H1 (cell line): Measurements from ENCODE around the gene ARID1B. TPM values are rescaled to one million over a fixed set of nuclear protein-coding genes. Genes with fewer than 3 reads are reported as not detected.

ENCODE experiments used
- CTCF ChIA-PET: fragments of 300-600 bp; sonication (Branson Sonifier 250); formaldehyde crosslinking; loops from one replicate; lab custom pipeline; 2021; ENCODE audit not compliant: partially characterized antibody; lab: Charles Lee
- POLR2A ChIA-PET: fragments of 300-600 bp; sonication (Branson Sonifier 250); formaldehyde crosslinking; loops from one replicate; lab custom pipeline; 2021; ENCODE audit warnings: inconsistent platforms; ENCODE audit not compliant: partially characterized antibody; lab: Charles Lee
- DNase-seq, 2 experiments: peaks; one replicate each; pipeline versions ENCODE4 v3.0.0 to v3.0.0-alpha.2; 2010 to 2022; ENCODE audit warnings: low spot score in 2 of 2, low read depth in 1 of 2, mixed read lengths in 1 of 2
- FAIRE-seq: peaks from 2 replicates; lab custom pipeline; 2011; peaks lifted over from hg19 to GRCh38; lab: Jason Lieb, UNC
- H2AFZ ChIP-seq: 2 replicates; pipeline ENCODE4 v1.8.1; 2012; ENCODE audit warnings: low read length, inconsistent platforms
- H2AK5ac ChIP-seq: 2 replicates; pipeline ENCODE4 v1.6.1; 2013; ENCODE audit warnings: low read depth, low read length
- H2BK120ac ChIP-seq: replicated peaks from 2 replicates; pipeline ENCODE3; 2013; ENCODE audit warnings: low read depth, low read length, inconsistent platforms
- H2BK12ac ChIP-seq: 2 replicates; pipeline ENCODE4 v1.6.1; 2013; ENCODE audit warnings: low read depth, low read length
- H2BK15ac ChIP-seq: 2 replicates; pipeline ENCODE4 v1.6.1; 2013; ENCODE audit warnings: low read length
- H2BK20ac ChIP-seq: 2 replicates; pipeline ENCODE4 v1.6.1; 2013; ENCODE audit warnings: low read length
- H2BK5ac ChIP-seq: 2 replicates; pipeline ENCODE4 v1.6.1; 2013; ENCODE audit warnings: low read depth, low read length
- H3K14ac ChIP-seq: 2 replicates; pipeline ENCODE4 v1.6.1; 2013; ENCODE audit warnings: inconsistent platforms; ENCODE audit not compliant: insufficient read length
- H3K18ac ChIP-seq: 2 replicates; pipeline ENCODE4 v1.6.1; 2013; ENCODE audit warnings: low read length; ENCODE audit errors: extremely low read depth
- H3K23ac ChIP-seq: 2 replicates; pipeline ENCODE4 v1.6.1; 2013; ENCODE audit warnings: inconsistent platforms; ENCODE audit not compliant: insufficient read length
- H3K23me2 ChIP-seq: 2 replicates; pipeline ENCODE4 v1.6.1; 2013; ENCODE audit warnings: low read depth, low read length
- H3K27ac ChIP-seq: 2 replicates; pipeline ENCODE4 v1.6.1; 2011; ENCODE audit warnings: low read depth, low read length, inconsistent platforms
- H3K27me3 ChIP-seq, 4 experiments: replicated peaks in 1 of 4; 1 replicate in 1 of 4; 2 replicates in 3 of 4; pipeline versions ENCODE4 v1.6.1 to v1.8.1; 2011 to 2013; ENCODE audit warnings: low read length in 3 of 4, mild to moderate bottlenecking in 3 of 4, inconsistent platforms in 2 of 4, mixed read lengths in 2 of 4, moderate library complexity in 1 of 4; ENCODE audit not compliant: control insufficient read depth in 3 of 4, insufficient read depth in 3 of 4; ENCODE audit errors: extremely low read depth in 1 of 4
- H3K36me3 ChIP-seq, 4 experiments: 2 replicates each; pipeline versions ENCODE4 v1.6.1 to v1.8.1; 2011 to 2013; ENCODE audit warnings: mild to moderate bottlenecking in 4 of 4, low read length in 3 of 4, moderate library complexity in 2 of 4, control low read depth in 1 of 4, inconsistent platforms in 1 of 4; ENCODE audit not compliant: insufficient read depth in 4 of 4, control insufficient read depth in 2 of 4
- H3K4ac ChIP-seq: replicated peaks from 2 replicates; pipeline ENCODE3; 2013; ENCODE audit warnings: low read length, low read depth, mixed read lengths, inconsistent platforms; ENCODE audit not compliant: insufficient read length
- H3K4me1 ChIP-seq, 4 experiments: replicated peaks in 1 of 4; 1 replicate in 1 of 4; 2 replicates in 3 of 4; pipeline versions ENCODE4 v1.6.1 to v1.8.1; 2011 to 2013; ENCODE audit warnings: low read length in 3 of 4, inconsistent platforms in 2 of 4, mixed read lengths in 1 of 4; ENCODE audit not compliant: insufficient read depth in 4 of 4, control insufficient read depth in 3 of 4
- H3K4me2 ChIP-seq, 2 experiments: 2 replicates each; pipeline versions ENCODE4 v1.6.1 to v1.8.1; 2011 to 2013; ENCODE audit warnings: low read depth in 2 of 2, low read length in 2 of 2, control low read depth in 1 of 2, inconsistent platforms in 1 of 2, mild to moderate bottlenecking in 1 of 2; ENCODE audit not compliant: insufficient read depth in 1 of 2
- H3K4me3 ChIP-seq, 4 experiments: fragments of 200-600, 300-600 bp in 1 of 4; sonication (generic), shearing (Covaris generic), sonication (Bioruptor Twin) in 1 of 4; 2 replicates each; pipeline versions ENCODE4 v1.5.1 to v1.8.1; 2011 to 2016; ENCODE audit warnings: low read length in 4 of 4, low read depth in 3 of 4, control low read depth in 2 of 4, inconsistent platforms in 2 of 4, mild to moderate bottlenecking in 2 of 4, mixed read lengths in 1 of 4, moderate library complexity in 1 of 4; ENCODE audit not compliant: insufficient read depth in 2 of 4; ENCODE audit errors: extremely low read depth in 1 of 4
- H3K56ac ChIP-seq: replicated peaks from 2 replicates; pipeline ENCODE3; 2013; ENCODE audit warnings: low read depth, mild to moderate bottlenecking, mixed read lengths, low read length, inconsistent platforms; ENCODE audit not compliant: insufficient read length
- H3K79me1 ChIP-seq: 2 replicates; pipeline ENCODE4 v1.6.1; 2013; ENCODE audit warnings: low read depth, low read length, control low read depth
- H3K79me2 ChIP-seq, 2 experiments: 2 replicates each; pipeline versions ENCODE4 v1.6.1 to v1.8.1; 2012 to 2013; ENCODE audit warnings: low read length in 2 of 2, mild to moderate bottlenecking in 2 of 2, inconsistent platforms in 1 of 2; ENCODE audit not compliant: insufficient read depth in 2 of 2, control insufficient read depth in 1 of 2
- H3K9ac ChIP-seq, 4 experiments: replicated peaks in 1 of 4; 1 replicate in 1 of 4; 2 replicates in 3 of 4; pipeline versions ENCODE4 v1.6.1 to v1.8.1; 2011 to 2013; ENCODE audit warnings: low read depth in 3 of 4, low read length in 3 of 4, control low read depth in 2 of 4, mild to moderate bottlenecking in 2 of 4, moderate library complexity in 2 of 4, inconsistent platforms in 1 of 4; ENCODE audit errors: extremely low read depth in 1 of 4
- H3K9me3 ChIP-seq, 2 experiments: 2 replicates each; pipeline versions ENCODE4 v1.6.1 to v1.8.1; 2012 to 2013; ENCODE audit warnings: mild to moderate bottlenecking in 2 of 2, moderate library complexity in 2 of 2, control low read depth in 1 of 2, inconsistent platforms in 1 of 2, low read depth in 1 of 2, low read length in 1 of 2, mixed read lengths in 1 of 2; ENCODE audit not compliant: insufficient read depth in 2 of 2
- H4K20me1 ChIP-seq, 2 experiments: replicated peaks in 1 of 2; 2 replicates each; pipeline versions ENCODE3 to v1.8.1; 2011 to 2013; ENCODE audit warnings: inconsistent platforms in 2 of 2, low read length in 2 of 2, mild to moderate bottlenecking in 1 of 2; ENCODE audit not compliant: insufficient read depth in 2 of 2, control insufficient read depth in 1 of 2
- H4K5ac ChIP-seq: 2 replicates; pipeline ENCODE4 v1.6.1; 2013; ENCODE audit warnings: low read length, low read depth, mixed read lengths, inconsistent platforms; ENCODE audit not compliant: insufficient read length
- H4K8ac ChIP-seq: 2 replicates; pipeline ENCODE4 v1.8.0; 2013; ENCODE audit warnings: mild to moderate bottlenecking, moderate library complexity, low read length, inconsistent platforms; ENCODE audit not compliant: insufficient read depth; ENCODE audit errors: extremely low read depth
- H4K91ac ChIP-seq: replicated peaks from 2 replicates; pipeline ENCODE3; 2013; ENCODE audit warnings: low read length, mixed read lengths, inconsistent platforms; ENCODE audit not compliant: insufficient read length
- BCL11A ChIP-seq, 2 experiments: IDR thresholded peaks; one replicate each; pipeline ENCODE4 v1.6.1; 2011; ENCODE audit warnings: low read depth in 2 of 2, low read length in 2 of 2, mild to moderate bottlenecking in 2 of 2
- CBX8 ChIP-seq: fragments of 300-800, 300-1000 bp; sonication (generic); IDR thresholded peaks from 2 replicates; pipeline ENCODE4 v1.7.1; 2016; ENCODE audit warnings: low read depth, low read length, borderline replicate concordance
- EZH2 ChIP-seq: fragments of 200-600 bp; sonication (generic); IDR thresholded peaks from 2 replicates; pipeline ENCODE4 v1.7.1; 2012; ENCODE audit warnings: low read depth, mild to moderate bottlenecking, moderate library complexity, low read length, inconsistent platforms; ENCODE audit not compliant: severe bottlenecking
- KDM1A ChIP-seq: fragments of 200-600, 300-600 bp; sonication (generic); IDR thresholded peaks from 2 replicates; pipeline ENCODE4 v1.7.1; 2016; ENCODE audit warnings: mild to moderate bottlenecking, low read length, borderline replicate concordance
- NRF1 ChIP-seq: IDR thresholded peaks from 2 replicates; pipeline ENCODE4 v1.6.1; 2011; ENCODE audit warnings: mild to moderate bottlenecking, low read depth, low read length, improper control_type of control experiment
- SIX5 ChIP-seq: IDR thresholded peaks from 2 replicates; pipeline ENCODE4 v1.6.1; 2011; ENCODE audit warnings: mild to moderate bottlenecking, low read depth, low read length
- SP2 ChIP-seq: IDR thresholded peaks from 2 replicates; pipeline ENCODE4 v1.6.1; 2012; ENCODE audit warnings: mild to moderate bottlenecking, low read length, inconsistent platforms
- USF2 ChIP-seq: IDR thresholded peaks from 2 replicates; pipeline ENCODE4 v1.6.1; 2011; ENCODE audit warnings: low read length, improper control_type of control experiment
- YY1 ChIP-seq: IDR thresholded peaks from 2 replicates; pipeline ENCODE4 v1.6.1; 2011; ENCODE audit warnings: low read depth, mild to moderate bottlenecking, low read length
- WGBS, 2 experiments: shearing (Covaris generic) in 1 of 2; methylation state at CpG; one replicate each; pipeline versions ENCODE4 v1.1.6 to v1.1.7; 2013 to 2015; ENCODE audit warnings: low lambda C conversion rate in 2 of 2, mixed read lengths in 2 of 2, inconsistent platforms in 1 of 2, low coverage in 1 of 2, missing lambda C conversion rate in 1 of 2; ENCODE audit not compliant: insufficient replicate concordance in 2 of 2, insufficient coverage in 1 of 2, insufficient read length in 1 of 2; ENCODE audit errors: extremely low coverage in 1 of 2, missing lambda C conversion rate in 1 of 2; 5-methylcytosine and 5-hydroxymethylcytosine counted together
- polyA plus RNA-seq, 7 experiments: library from polyadenylated mRNA; depleted of rRNA in 3 of 7; stranded (reverse) in 5 of 7; unstranded in 2 of 7; fragments of >200 nt in 5 of 7; fragments of 200-250 nt in 2 of 7; gene quantifications; 1 replicate in 5 of 7; 2 replicates in 1 of 7; 4 replicates in 1 of 7; pipeline versions ENCODE4 v1.2.1 to v1.2.3, GENCODE V29; 2011 to 2013; ENCODE audit warnings: missing spikeins in 2 of 7, mixed read lengths in 2 of 7
- total RNA-seq: library from RNA; stranded (reverse); fragmentation: NEBNext Ultra II Directional; extraction: Animal tissue kit (Norgen Biotek cat#: 25700); gene quantifications from 2 replicates; pipeline ENCODE4 v1.2.1, GENCODE V29; 2021

The ARID1B gene
- total and polyA plus RNA-seq, 2 of the 8 experiments (the other 6 are each of a cell fraction or from before 2014, with no cell fraction given) = 24.3 to 70.3 TPM

GRCh38 chr6:156762547-156762946, 14.6 kb upstream of the ARID1B start:
- DNase-seq (no peak), FAIRE-seq (no peak)
- Histone ChIP-seq H3K79me1 (no peaks in the 10 kb centered on the region), H2BK12ac (no peak overlapping the region), H4K20me1 (no peaks in the 10 kb centered on the region), H3K18ac (no peak overlapping the region), H3K4me2 (no peak overlapping the region), H3K56ac (no peak overlapping the region), H2BK20ac (no peak overlapping the region), H2AFZ (no peak overlapping the region), H3K23me2 (no peaks in the 10 kb centered on the region; the same call in 1 of the 2 replicates), H3K9me3 (no peaks in the 10 kb centered on the region), H3K23ac (no peak overlapping the region), H3K14ac (no peak overlapping the region), H3K27me3 (no peaks in the 10 kb centered on the region), H4K91ac (no peak overlapping the region), H4K8ac (no peak overlapping the region), H2AK5ac (no peak overlapping the region), H4K5ac (no peak overlapping the region), H3K36me3 (no peaks in the 10 kb centered on the region), H3K9ac (no peak overlapping the region), H2BK5ac (no peak overlapping the region), H3K27ac (no peak overlapping the region), H3K4me1 (no peaks in the 10 kb centered on the region), H2BK15ac (0 out of 2 replicates have a peak overlapping the region, but pooled peaks have one; percentile 16), H3K79me2 (no peaks in the 10 kb centered on the region), H3K4me3 (no peak overlapping the region), H3K4ac (no peak overlapping the region), H2BK120ac (no peak overlapping the region)
- ChIA-PET CTCF (interaction anchor here (0.6 to 1.3 kb wide), 2 partner anchors 9 to 13 kb away, joined by 3 to 4 read pairs; no protein-coding TSS in a partner anchor), POLR2A (interaction anchor here (0.6 to 1.1 kb wide), 2 partner anchors 8 to 84 kb away, joined by 3 read pairs; no protein-coding TSS in a partner anchor)
- TF ChIP-seq BCL11A (IDR thresholded peaks at IDR 0.05; ENCODE audit: low read depth in 2 of 2, low read length in 2 of 2) (no peak), SP2 (no peak), NRF1 (no peak), CBX8 (no peak), KDM1A (no peak), YY1 (no peak), USF2 (no peak), SIX5 (no peak), EZH2 (no peak)
- 95% methylated on average over 7 of the region's 7 CpGs; no CpG with 5 or more reads in 1 of the 2 experiments for WGBS, 2 experiments
